ENCODE results near the gene MAGI1.
"Not testable (repeated sequence)": the region's sequence is repeated elsewhere in the genome, so short reads cannot be mapped to it uniquely, and the experiment has no call there.

Gene MAGI1

GRCh38 chr3:65748326-65748725 lies 290.4 kb downstream of the MAGI1 start:
- no peak for DNase-seq (ENCODE audit: low read depth)

- no peak for DNase-seq (ENCODE audit: low read depth)
Measured at GRCh38 chr3:65746848-65747247, 291.9 kb downstream of the MAGI1 start.

GRCh38 chr3:65745306-65745705 lies 293.4 kb downstream of the MAGI1 start:
- no peak for DNase-seq (ENCODE audit: low read depth)

GRCh38 chr3:65742914-65743313 lies 295.8 kb downstream of the MAGI1 start:
- no peak for DNase-seq (ENCODE audit: low read depth)

- no peak for DNase-seq (ENCODE audit: low read depth)
Measured at GRCh38 chr3:65741540-65741939, 297.2 kb downstream of the MAGI1 start.

- DNase-seq (ENCODE audit: low read depth), result no peak
Measured at GRCh38 chr3:65739901-65740541, 298.7 kb downstream of the MAGI1 start.

- no peak for DNase-seq (ENCODE audit: low read depth)
Measured at GRCh38 chr3:65734792-65735191, 303.9 kb downstream of the MAGI1 start.

GRCh38 chr3:65734382-65734781 lies 304.3 kb downstream of the MAGI1 start:
- DNase-seq (ENCODE audit: low read depth), result no peak

- DNase-seq (ENCODE audit: low read depth), result no peak
Measured at GRCh38 chr3:65733459-65733858, 305.3 kb downstream of the MAGI1 start.

- DNase-seq (ENCODE audit: low read depth), result peak; percentile 44
Measured at GRCh38 chr3:65732051-65732935, 306.4 kb downstream of the MAGI1 start.

- DNase-seq (ENCODE audit: low read depth), result no peak
Measured at GRCh38 chr3:65730449-65730848, 308.3 kb downstream of the MAGI1 start.

GRCh38 chr3:65729973-65730372 lies 308.7 kb downstream of the MAGI1 start:
- DNase-seq (ENCODE audit: low read depth), result no peak

GRCh38 chr3:65729555-65729954 lies 309.2 kb downstream of the MAGI1 start:
- no peak for DNase-seq (ENCODE audit: low read depth)

- no peak for DNase-seq (ENCODE audit: low read depth)
Measured at GRCh38 chr3:65728138-65728537, 310.6 kb downstream of the MAGI1 start.

GRCh38 chr3:65723985-65724384 lies 314.7 kb downstream of the MAGI1 start:
- DNase-seq (ENCODE audit: low read depth), result no peak

GRCh38 chr3:65723011-65723410 lies 315.7 kb downstream of the MAGI1 start:
- DNase-seq (ENCODE audit: low read depth), result no peak

- no peak for DNase-seq (ENCODE audit: low read depth)
Measured at GRCh38 chr3:65720989-65721737, 317.6 kb downstream of the MAGI1 start.

GRCh38 chr3:65719639-65720038 lies 319.1 kb downstream of the MAGI1 start:
- DNase-seq (ENCODE audit: low read depth), result not testable (repeated sequence)

- DNase-seq (ENCODE audit: low read depth), result no peak
Measured at GRCh38 chr3:65717676-65718346, 320.9 kb downstream of the MAGI1 start.

GRCh38 chr3:65716071-65716751 lies 322.5 kb downstream of the MAGI1 start:
- no peak for DNase-seq (ENCODE audit: low read depth)

- no peak for DNase-seq (ENCODE audit: low read depth)
Measured at GRCh38 chr3:65714134-65714533, 324.6 kb downstream of the MAGI1 start.

GRCh38 chr3:65713016-65713415 lies 325.7 kb downstream of the MAGI1 start:
- no peak for DNase-seq (ENCODE audit: low read depth)

Measured in HS-5 (cell line).